Measurements from ENCODE around the gene IL31.

DNA sequence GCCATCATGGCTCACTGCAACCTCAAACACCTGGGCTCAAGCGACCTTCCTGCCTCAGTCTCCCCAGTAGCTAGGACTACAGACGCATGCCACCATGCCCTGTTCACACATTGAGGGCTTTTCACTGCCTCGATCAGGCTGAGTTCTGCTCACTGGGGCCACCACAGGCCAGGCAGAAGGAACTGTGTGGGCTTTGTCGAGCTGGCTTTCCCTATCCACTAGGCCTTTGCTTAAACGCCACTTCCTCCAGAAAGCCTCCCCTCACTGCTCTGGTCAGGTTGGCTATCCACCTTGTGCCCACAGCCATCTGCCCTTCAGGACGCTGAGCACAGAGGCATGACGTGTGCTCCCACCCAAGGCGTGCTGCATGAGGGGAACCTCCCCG, 50.3 kb downstream of the IL31 start:
- TF ChIP-seq POLR2AphosphoS5 (IDR thresholded peaks at IDR 0.05; ENCODE audit: low read depth, low read length) (no peak), TCF7L2 (IDR thresholded peaks at IDR 0.05; ENCODE audit: low read depth, low read length) (no peak), SIN3A (IDR thresholded peaks at IDR 0.05; ENCODE audit: borderline replicate concordance, insufficient read depth, low read depth, low read length) (no peak)
- TF ChIP-seq, protein P1, sequence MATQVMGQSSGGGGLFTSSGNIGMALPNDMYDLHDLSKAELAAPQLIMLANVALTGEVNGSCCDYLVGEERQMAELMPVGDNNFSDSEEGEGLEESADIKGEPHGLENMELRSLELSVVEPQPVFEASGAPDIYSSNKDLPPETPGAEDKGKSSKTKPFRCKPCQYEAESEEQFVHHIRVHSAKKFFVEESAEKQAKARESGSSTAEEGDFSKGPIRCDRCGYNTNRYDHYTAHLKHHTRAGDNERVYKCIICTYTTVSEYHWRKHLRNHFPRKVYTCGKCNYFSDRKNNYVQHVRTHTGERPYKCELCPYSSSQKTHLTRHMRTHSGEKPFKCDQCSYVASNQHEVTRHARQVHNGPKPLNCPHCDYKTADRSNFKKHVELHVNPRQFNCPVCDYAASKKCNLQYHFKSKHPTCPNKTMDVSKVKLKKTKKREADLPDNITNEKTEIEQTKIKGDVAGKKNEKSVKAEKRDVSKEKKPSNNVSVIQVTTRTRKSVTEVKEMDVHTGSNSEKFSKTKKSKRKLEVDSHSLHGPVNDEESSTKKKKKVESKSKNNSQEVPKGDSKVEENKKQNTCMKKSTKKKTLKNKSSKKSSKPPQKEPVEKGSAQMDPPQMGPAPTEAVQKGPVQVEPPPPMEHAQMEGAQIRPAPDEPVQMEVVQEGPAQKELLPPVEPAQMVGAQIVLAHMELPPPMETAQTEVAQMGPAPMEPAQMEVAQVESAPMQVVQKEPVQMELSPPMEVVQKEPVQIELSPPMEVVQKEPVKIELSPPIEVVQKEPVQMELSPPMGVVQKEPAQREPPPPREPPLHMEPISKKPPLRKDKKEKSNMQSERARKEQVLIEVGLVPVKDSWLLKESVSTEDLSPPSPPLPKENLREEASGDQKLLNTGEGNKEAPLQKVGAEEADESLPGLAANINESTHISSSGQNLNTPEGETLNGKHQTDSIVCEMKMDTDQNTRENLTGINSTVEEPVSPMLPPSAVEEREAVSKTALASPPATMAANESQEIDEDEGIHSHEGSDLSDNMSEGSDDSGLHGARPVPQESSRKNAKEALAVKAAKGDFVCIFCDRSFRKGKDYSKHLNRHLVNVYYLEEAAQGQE (IDR thresholded peaks at IDR 0.05; ENCODE audit: insufficient read depth in 1 of 2, low read depth in 2 of 2, low read length in 1 of 2) = no peak
- TF ChIP-seq, protein P2, sequence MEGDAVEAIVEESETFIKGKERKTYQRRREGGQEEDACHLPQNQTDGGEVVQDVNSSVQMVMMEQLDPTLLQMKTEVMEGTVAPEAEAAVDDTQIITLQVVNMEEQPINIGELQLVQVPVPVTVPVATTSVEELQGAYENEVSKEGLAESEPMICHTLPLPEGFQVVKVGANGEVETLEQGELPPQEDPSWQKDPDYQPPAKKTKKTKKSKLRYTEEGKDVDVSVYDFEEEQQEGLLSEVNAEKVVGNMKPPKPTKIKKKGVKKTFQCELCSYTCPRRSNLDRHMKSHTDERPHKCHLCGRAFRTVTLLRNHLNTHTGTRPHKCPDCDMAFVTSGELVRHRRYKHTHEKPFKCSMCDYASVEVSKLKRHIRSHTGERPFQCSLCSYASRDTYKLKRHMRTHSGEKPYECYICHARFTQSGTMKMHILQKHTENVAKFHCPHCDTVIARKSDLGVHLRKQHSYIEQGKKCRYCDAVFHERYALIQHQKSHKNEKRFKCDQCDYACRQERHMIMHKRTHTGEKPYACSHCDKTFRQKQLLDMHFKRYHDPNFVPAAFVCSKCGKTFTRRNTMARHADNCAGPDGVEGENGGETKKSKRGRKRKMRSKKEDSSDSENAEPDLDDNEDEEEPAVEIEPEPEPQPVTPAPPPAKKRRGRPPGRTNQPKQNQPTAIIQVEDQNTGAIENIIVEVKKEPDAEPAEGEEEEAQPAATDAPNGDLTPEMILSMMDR (IDR thresholded peaks at IDR 0.05) = no peak
